HCT116 (cell line): ENCODE measurements around the gene LMBR1L. TPM values are rescaled to one million over a fixed set of nuclear protein-coding genes. Genes with fewer than 3 reads are reported as not detected.
A peak's percentile ranks its signal among the peaks of the same experiment; 100 is the strongest.

ENCODE experiments used
- ATAC-seq: fragments of 200-7000 bp; cut with Tn5 transposase; 2 replicates; pipeline ENCODE4 v1.9.1; 2020; ENCODE audit warnings: mild to moderate bottlenecking, moderate library complexity
- BruUV-seq: library from RNA; stranded (reverse); fragments of 400-500 nt; replicated peaks from 2 replicates; lab custom pipeline; 2021; lab: Mats Ljungman, UMichigan
- CTCF ChIA-PET: fragments of 300-600 bp; sonication (Branson Sonifier 250); formaldehyde crosslinking; loops from one replicate; lab custom pipeline; 2021; ENCODE audit warnings: antibody characterized with exemption; lab: Charles Lee
- POLR2A ChIA-PET: fragments of 300-600, 350-600 bp; sonication (Branson Sonifier 250); formaldehyde crosslinking; loops from one replicate; lab custom pipeline; 2021; ENCODE audit warnings: antibody characterized with exemption; lab: Charles Lee
- RAD21 ChIA-PET, 2 experiments: fragments of 300-600 bp; sonication (Branson Sonifier 250); formaldehyde crosslinking; loops; one replicate each; lab custom pipeline; 2023; ENCODE audit warnings: low total read pairs in 2 of 2; ENCODE audit not compliant: uncharacterized antibody in 2 of 2, unreplicated experiment in 2 of 2, low non-redundant PET in 1 of 2; lab: Charles Lee
- DNase-seq: peaks from one replicate; pipeline ENCODE4 v3.0.0-alpha.2; 2010; ENCODE audit warnings: low read depth, low spot score
- H2AFZ ChIP-seq: fragments of 200-600 bp; shearing (Covaris generic), sonication (generic); 2 replicates; pipeline ENCODE4 v1.6.1; 2017; ENCODE audit warnings: low read depth, mixed run types, mixed read lengths, antibody characterized with exemption, low read length; ENCODE audit not compliant: poor library complexity, severe bottlenecking
- H3K27ac ChIP-seq: 2 replicates; pipeline ENCODE4 v1.5.1; 2012; ENCODE audit warnings: low read depth, low read length
- H3K27me3 ChIP-seq: fragments of 200-600 bp; sonication (generic); 2 replicates; pipeline ENCODE4 v1.6.1; 2016; ENCODE audit warnings: mixed run types, low read length, mixed read lengths; ENCODE audit not compliant: insufficient read depth
- H3K36me3 ChIP-seq, 2 experiments: fragments of 200-500 bp in 1 of 2; fragments of 200-600 bp in 1 of 2; sonication (Bioruptor generic) in 1 of 2; sonication (generic) in 1 of 2; 2 replicates each; pipeline versions ENCODE4 v1.5.1 to v1.6.1; 2014 to 2016; ENCODE audit warnings: low read length in 2 of 2, inconsistent platforms in 1 of 2, mixed read lengths in 1 of 2, mixed run types in 1 of 2; ENCODE audit not compliant: insufficient read depth in 2 of 2, control insufficient read depth in 1 of 2
- H3K4me1 ChIP-seq, 2 experiments: fragments of 200-600 bp in 1 of 2; sonication (generic) in 1 of 2; 2 replicates each; pipeline versions ENCODE4 v1.5.1 to v1.6.1; 2012 to 2017; ENCODE audit warnings: low read length in 2 of 2, inconsistent platforms in 1 of 2, mild to moderate bottlenecking in 1 of 2, mixed read lengths in 1 of 2, mixed run types in 1 of 2, moderate library complexity in 1 of 2; ENCODE audit not compliant: insufficient read depth in 2 of 2, control insufficient read depth in 1 of 2
- H3K4me2 ChIP-seq: fragments of 200-600 bp; sonication (generic); 2 replicates; pipeline ENCODE4 v1.6.1; 2017; ENCODE audit warnings: mixed run types, low read length, mixed read lengths
- H3K4me3 ChIP-seq, 2 experiments: fragments of 200-600 bp in 1 of 2; sonication (generic) in 1 of 2; replicated peaks in 1 of 2; 2 replicates each; pipeline ENCODE4 v1.5.1; 2011 to 2016; ENCODE audit warnings: low read length in 2 of 2, control low read depth in 1 of 2, low read depth in 1 of 2, mild to moderate bottlenecking in 1 of 2, mixed read lengths in 1 of 2, mixed run types in 1 of 2
- H3K79me2 ChIP-seq: fragments of 200-600 bp; sonication (generic); 2 replicates; pipeline ENCODE4 v1.6.1; 2017; ENCODE audit warnings: mild to moderate bottlenecking, mixed run types, low read length, moderate library complexity, mixed read lengths; ENCODE audit not compliant: insufficient read depth
- H3K9ac ChIP-seq: fragments of 200-600 bp; sonication (generic); 2 replicates; pipeline ENCODE4 v1.6.1; 2016; ENCODE audit warnings: low read length, mixed read lengths
- H3K9me2 ChIP-seq: fragments of 200-600 bp; sonication (generic), shearing (Covaris generic); 2 replicates; pipeline ENCODE4 v1.6.1; 2017; ENCODE audit warnings: mixed run types, mild to moderate bottlenecking, moderate library complexity; ENCODE audit not compliant: insufficient read depth
- H3K9me3 ChIP-seq, 2 experiments: fragments of 200-500 bp in 1 of 2; fragments of 200-600 bp in 1 of 2; sonication (Bioruptor generic) in 1 of 2; sonication (generic) in 1 of 2; 2 replicates each; pipeline ENCODE4 v1.6.1; 2014 to 2017; ENCODE audit warnings: low read length in 2 of 2, mixed read lengths in 2 of 2, inconsistent platforms in 1 of 2, low read depth in 1 of 2, mild to moderate bottlenecking in 1 of 2, mixed run types in 1 of 2, moderate library complexity in 1 of 2; ENCODE audit not compliant: control insufficient read depth in 1 of 2, insufficient read depth in 1 of 2
- H4K20me1 ChIP-seq: fragments of 200-600 bp; sonication (generic), shearing (Covaris generic); 2 replicates; pipeline ENCODE4 v1.6.1; 2017; ENCODE audit warnings: mixed run types, mild to moderate bottlenecking, moderate library complexity; ENCODE audit not compliant: insufficient read depth
- CBX3 ChIP-seq: IDR thresholded peaks from 2 replicates; pipeline ENCODE4 v1.6.1; 2012; ENCODE audit warnings: low read depth
- CEBPB ChIP-seq: IDR thresholded peaks from 2 replicates; pipeline ENCODE4 v1.6.1; 2012; ENCODE audit warnings: low read depth
- EGR1 ChIP-seq: IDR thresholded peaks from 2 replicates; pipeline ENCODE4 v1.6.1; 2012; ENCODE audit warnings: low read depth
- EZH2 ChIP-seq: fragments of 200-600 bp; sonication (generic); IDR thresholded peaks from 2 replicates; pipeline ENCODE4 v1.6.1; 2017; ENCODE audit warnings: antibody characterized with exemption, mixed run types
- EZH2phosphoT487 ChIP-seq: fragments of 200-600 bp; IDR thresholded peaks from 2 replicates; pipeline ENCODE4 v1.6.1; 2018; ENCODE audit warnings: antibody characterized with exemption, borderline replicate concordance
- JUND ChIP-seq: IDR thresholded peaks from 2 replicates; pipeline ENCODE4 v1.6.1; 2012
- POLR2A ChIP-seq: IDR thresholded peaks from 2 replicates; pipeline ENCODE4 v1.7.0; 2011; ENCODE audit warnings: borderline replicate concordance; ENCODE audit not compliant: insufficient read depth, insufficient read length; ENCODE audit errors: extremely low read depth
- RAD21 ChIP-seq: IDR thresholded peaks from 2 replicates; pipeline ENCODE4 v1.6.1; 2012; ENCODE audit warnings: low read depth, mild to moderate bottlenecking
- SIN3A ChIP-seq: IDR thresholded peaks from 2 replicates; pipeline ENCODE4 v1.6.1; 2012; ENCODE audit warnings: low read depth
- SP1 ChIP-seq: IDR thresholded peaks from 2 replicates; pipeline ENCODE4 v1.6.1; 2012; ENCODE audit warnings: low read depth
- TCF7L2 ChIP-seq: IDR thresholded peaks from 2 replicates; pipeline ENCODE4 v1.7.0; 2011; ENCODE audit warnings: borderline replicate concordance, inconsistent platforms; ENCODE audit not compliant: insufficient read depth, insufficient read length; ENCODE audit errors: extremely low read depth
- YY1 ChIP-seq: IDR thresholded peaks from 2 replicates; pipeline ENCODE4 v1.6.1; 2011; ENCODE audit warnings: low read length, low read depth, moderate library complexity, mild to moderate bottlenecking; ENCODE audit not compliant: insufficient replicate concordance; ENCODE audit errors: extremely low read depth
- ZFX ChIP-seq: fragments of 450-650 bp; IDR thresholded peaks from 2 replicates; pipeline ENCODE4 v1.6.1; 2017
- ZNF274 ChIP-seq: fragments of 200-500 bp; sonication (Bioruptor generic); IDR thresholded peaks from 2 replicates; pipeline ENCODE4 v1.6.1; 2014; ENCODE audit warnings: mild to moderate bottlenecking, low read depth, low read length, inconsistent platforms
- intact Hi-C: fragments of 100-400 bp; cut with micrococcal nuclease; formaldehyde crosslinking; loops from 2 replicates; pipeline ENCODE4 v1.10.0; 2022
- total RNA-seq: library from RNA; stranded (reverse); gene quantifications from one replicate; pipeline ENCODE4 v1.2.1, GENCODE V29; 2021; ENCODE audit not compliant: unreplicated experiment
- TF ChIP-seq, protein P1 (sequence below): IDR thresholded peaks from 2 replicates; pipeline ENCODE4 v1.6.1; 2012
- TF ChIP-seq, protein P2 (sequence below): IDR thresholded peaks from 2 replicates; pipeline ENCODE4 v1.6.1; 2012
- TF ChIP-seq, protein P3 (sequence below): IDR thresholded peaks from 2 replicates; pipeline ENCODE4 v1.6.1; 2012; ENCODE audit warnings: low read depth
- TF ChIP-seq, protein P4 (sequence below), 3 experiments: fragments of 200-600 bp in 1 of 3; sonication (generic) in 1 of 3; IDR thresholded peaks in 2 of 3; conservative IDR thresholded peaks in 1 of 3; 2 replicates each; pipeline ENCODE4 v1.5.1; 2012 to 2017; ENCODE audit warnings: low read depth in 2 of 3, low read length in 2 of 3, antibody characterized with exemption in 1 of 3, borderline replicate concordance in 1 of 3, control low read depth in 1 of 3, mild to moderate bottlenecking in 1 of 3, mixed read lengths in 1 of 3, mixed run types in 1 of 3, moderate library complexity in 1 of 3; ENCODE audit not compliant: insufficient read depth in 1 of 3

The LMBR1L gene
- total RNA-seq, 1 experiment from 2014 or later, result 44.4 TPM

DNA sequence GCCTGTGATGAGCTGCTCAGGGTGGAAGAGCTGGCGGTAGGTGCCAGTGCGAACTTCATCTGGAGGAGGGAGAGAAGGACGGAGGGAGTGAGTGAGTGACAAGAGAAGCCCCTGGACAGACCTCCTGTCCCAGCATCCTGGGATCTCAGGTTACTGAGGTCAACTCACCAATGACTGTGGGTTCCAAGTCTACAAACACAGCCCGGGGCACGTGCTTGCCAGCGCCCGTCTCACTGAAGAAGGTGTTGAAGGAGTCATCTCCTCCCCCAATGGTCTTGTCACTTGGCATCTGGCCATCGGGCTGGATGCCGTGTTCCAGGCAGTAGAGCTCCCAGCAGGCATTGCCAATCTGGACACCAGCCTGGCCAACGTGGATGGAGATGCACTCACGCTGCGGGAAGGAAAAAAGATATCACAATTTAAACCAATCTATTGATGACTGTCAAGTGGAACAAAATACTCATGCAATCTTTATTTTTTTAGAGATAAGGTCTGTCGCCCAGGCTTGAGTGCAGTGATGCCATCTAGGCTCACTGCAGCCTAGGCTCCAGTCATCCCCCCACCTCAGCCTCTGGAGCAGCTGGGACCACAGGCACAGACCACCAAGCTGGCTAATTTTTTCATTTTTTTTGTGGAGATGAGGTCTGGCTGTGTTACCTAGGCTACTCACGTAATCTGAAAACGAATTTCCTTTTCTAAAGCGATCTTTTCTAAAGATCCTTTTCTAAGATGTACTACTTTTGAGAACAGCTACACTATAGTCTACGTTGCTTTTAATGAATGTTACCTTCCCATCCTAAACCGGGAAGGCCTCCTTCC, 18.9 kb upstream of the LMBR1L start:
- no peaks in the 10 kb centered on the region for H3K9me3 ChIP-seq
- CTCF ChIA-PET, result interaction anchor here (0.8 to 3.2 kb wide), 10 partner anchors 8 to 106 kb away, joined by 3 to 27 read pairs (median 7); partner anchors contain the start of genes LMBR1L, RHEBL1 and TUBA1A
- ATAC-seq, result no peak
- TF ChIP-seq SP1 (no peak), RAD21 (no peak), JUND (no peak), CEBPB (no peak), POLR2A (no peak), EZH2phosphoT487 (no peak), YY1 (no peak), EGR1 (no peak), CBX3 (no peak), ZFX (no peak), ZNF274 (no peak), EZH2 (no peak), TCF7L2 (no peak), SIN3A (no peak)
- TF ChIP-seq, protein P1, sequence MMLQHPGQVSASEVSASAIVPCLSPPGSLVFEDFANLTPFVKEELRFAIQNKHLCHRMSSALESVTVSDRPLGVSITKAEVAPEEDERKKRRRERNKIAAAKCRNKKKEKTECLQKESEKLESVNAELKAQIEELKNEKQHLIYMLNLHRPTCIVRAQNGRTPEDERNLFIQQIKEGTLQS, result no peak
- TF ChIP-seq, protein P2, sequence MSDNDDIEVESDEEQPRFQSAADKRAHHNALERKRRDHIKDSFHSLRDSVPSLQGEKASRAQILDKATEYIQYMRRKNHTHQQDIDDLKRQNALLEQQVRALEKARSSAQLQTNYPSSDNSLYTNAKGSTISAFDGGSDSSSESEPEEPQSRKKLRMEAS, result no peak
- TF ChIP-seq, protein P3, sequence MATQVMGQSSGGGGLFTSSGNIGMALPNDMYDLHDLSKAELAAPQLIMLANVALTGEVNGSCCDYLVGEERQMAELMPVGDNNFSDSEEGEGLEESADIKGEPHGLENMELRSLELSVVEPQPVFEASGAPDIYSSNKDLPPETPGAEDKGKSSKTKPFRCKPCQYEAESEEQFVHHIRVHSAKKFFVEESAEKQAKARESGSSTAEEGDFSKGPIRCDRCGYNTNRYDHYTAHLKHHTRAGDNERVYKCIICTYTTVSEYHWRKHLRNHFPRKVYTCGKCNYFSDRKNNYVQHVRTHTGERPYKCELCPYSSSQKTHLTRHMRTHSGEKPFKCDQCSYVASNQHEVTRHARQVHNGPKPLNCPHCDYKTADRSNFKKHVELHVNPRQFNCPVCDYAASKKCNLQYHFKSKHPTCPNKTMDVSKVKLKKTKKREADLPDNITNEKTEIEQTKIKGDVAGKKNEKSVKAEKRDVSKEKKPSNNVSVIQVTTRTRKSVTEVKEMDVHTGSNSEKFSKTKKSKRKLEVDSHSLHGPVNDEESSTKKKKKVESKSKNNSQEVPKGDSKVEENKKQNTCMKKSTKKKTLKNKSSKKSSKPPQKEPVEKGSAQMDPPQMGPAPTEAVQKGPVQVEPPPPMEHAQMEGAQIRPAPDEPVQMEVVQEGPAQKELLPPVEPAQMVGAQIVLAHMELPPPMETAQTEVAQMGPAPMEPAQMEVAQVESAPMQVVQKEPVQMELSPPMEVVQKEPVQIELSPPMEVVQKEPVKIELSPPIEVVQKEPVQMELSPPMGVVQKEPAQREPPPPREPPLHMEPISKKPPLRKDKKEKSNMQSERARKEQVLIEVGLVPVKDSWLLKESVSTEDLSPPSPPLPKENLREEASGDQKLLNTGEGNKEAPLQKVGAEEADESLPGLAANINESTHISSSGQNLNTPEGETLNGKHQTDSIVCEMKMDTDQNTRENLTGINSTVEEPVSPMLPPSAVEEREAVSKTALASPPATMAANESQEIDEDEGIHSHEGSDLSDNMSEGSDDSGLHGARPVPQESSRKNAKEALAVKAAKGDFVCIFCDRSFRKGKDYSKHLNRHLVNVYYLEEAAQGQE, result no peak
- TF ChIP-seq, protein P4, sequence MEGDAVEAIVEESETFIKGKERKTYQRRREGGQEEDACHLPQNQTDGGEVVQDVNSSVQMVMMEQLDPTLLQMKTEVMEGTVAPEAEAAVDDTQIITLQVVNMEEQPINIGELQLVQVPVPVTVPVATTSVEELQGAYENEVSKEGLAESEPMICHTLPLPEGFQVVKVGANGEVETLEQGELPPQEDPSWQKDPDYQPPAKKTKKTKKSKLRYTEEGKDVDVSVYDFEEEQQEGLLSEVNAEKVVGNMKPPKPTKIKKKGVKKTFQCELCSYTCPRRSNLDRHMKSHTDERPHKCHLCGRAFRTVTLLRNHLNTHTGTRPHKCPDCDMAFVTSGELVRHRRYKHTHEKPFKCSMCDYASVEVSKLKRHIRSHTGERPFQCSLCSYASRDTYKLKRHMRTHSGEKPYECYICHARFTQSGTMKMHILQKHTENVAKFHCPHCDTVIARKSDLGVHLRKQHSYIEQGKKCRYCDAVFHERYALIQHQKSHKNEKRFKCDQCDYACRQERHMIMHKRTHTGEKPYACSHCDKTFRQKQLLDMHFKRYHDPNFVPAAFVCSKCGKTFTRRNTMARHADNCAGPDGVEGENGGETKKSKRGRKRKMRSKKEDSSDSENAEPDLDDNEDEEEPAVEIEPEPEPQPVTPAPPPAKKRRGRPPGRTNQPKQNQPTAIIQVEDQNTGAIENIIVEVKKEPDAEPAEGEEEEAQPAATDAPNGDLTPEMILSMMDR (IDR thresholded peaks at IDR 0.05 in 2 of 3, conservative IDR thresholded peaks at IDR 0.05 in 1 of 3; ENCODE audit: borderline replicate concordance in 1 of 3, insufficient read depth in 1 of 3, low read depth in 2 of 3, low read length in 2 of 3), result no peak
- peaks cover 16 to 30% of the 10 kb centered on the region in 2 experiments for H3K36me3 ChIP-seq
- POLR2A ChIA-PET, result interaction anchor here (0.6 to 3.1 kb wide), 12 partner anchors 8 to 1661 kb away, joined by 3 to 30 read pairs (median 13); partner anchors contain the start of genes LMBR1L and TUBA1A
- peak overlapping the region; percentile 97 for H3K4me3 ChIP-seq
- intact Hi-C loops, result loop anchor here (1.0 to 10.0 kb wide), 3 partner anchors 41 to 105 kb away; no protein-coding TSS in a partner anchor
- RAD21 ChIA-PET, result interaction anchor here in 1 of 2 experiments (1.3 kb wide), 1 partner anchor 8 kb away, joined by 5 read pairs; no protein-coding TSS in a partner anchor
- BruUV-seq, result no TSS peak
- peak overlapping the region; percentile 100 for H3K9ac ChIP-seq
- no peak overlapping the region for H2AFZ ChIP-seq
- peaks cover 14% of the 10 kb centered on the region; the same call in 1 of the 2 replicates for H4K20me1 ChIP-seq
- peak overlapping the region; percentile 96 for H3K4me2 ChIP-seq
- H3K79me2 ChIP-seq, result peaks cover 50% of the 10 kb centered on the region
- H3K27me3 ChIP-seq, result no peaks in the 10 kb centered on the region
- no peaks in the 10 kb centered on the region for H3K9me2 ChIP-seq
- peak overlapping the region; percentile 99 for H3K27ac ChIP-seq
- DNase-seq, result no peak
- peaks cover 12 to 37% of the 10 kb centered on the region in 2 experiments; a peak in 3 of 4 replicates for H3K4me1 ChIP-seq
